ENCODE measurements around the gene SF1. TPM values are rescaled to one million over a fixed set of nuclear protein-coding genes. Genes with fewer than 3 reads are reported as not detected.
A peak's percentile ranks its signal among the peaks of the same experiment; 100 is the strongest.

The SF1 gene
- total RNA-seq, 1 experiment from 2014 or later, result 360 TPM

DNA sequence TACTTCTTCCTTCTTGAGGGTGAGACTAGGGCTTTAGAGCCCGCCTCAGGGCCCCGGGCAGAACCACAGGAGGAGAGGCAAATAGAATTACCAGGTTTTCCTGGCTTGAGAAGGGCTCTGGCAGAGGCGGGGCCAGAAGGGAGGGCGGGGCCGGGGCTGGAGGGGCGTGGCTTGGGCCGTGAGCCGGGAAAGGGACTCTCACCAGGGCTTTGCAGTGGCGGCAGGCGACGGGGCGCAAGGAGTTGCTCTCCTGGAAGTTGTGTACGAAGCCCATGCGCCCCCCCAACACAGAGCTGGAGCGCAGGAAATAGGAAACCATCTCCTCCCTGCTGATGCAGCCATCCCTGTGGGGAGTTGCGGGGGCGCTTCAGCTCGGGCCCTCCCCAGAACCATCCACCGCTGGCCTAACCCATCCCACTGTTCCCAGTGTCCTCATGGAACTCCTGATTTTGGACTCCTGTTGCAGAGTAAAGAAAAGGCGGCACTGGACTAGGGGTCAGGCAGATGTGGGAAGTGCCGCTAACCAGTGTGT is 48.4 kb downstream of the SF1 start:
- DNase-seq (ENCODE audit: low read depth, low spot score), result no peak
- H3K27me3 ChIP-seq (ENCODE audit: control insufficient read depth, insufficient read depth, low read length), result no peaks in the 10 kb centered on the region
- TF ChIP-seq, protein P1, sequence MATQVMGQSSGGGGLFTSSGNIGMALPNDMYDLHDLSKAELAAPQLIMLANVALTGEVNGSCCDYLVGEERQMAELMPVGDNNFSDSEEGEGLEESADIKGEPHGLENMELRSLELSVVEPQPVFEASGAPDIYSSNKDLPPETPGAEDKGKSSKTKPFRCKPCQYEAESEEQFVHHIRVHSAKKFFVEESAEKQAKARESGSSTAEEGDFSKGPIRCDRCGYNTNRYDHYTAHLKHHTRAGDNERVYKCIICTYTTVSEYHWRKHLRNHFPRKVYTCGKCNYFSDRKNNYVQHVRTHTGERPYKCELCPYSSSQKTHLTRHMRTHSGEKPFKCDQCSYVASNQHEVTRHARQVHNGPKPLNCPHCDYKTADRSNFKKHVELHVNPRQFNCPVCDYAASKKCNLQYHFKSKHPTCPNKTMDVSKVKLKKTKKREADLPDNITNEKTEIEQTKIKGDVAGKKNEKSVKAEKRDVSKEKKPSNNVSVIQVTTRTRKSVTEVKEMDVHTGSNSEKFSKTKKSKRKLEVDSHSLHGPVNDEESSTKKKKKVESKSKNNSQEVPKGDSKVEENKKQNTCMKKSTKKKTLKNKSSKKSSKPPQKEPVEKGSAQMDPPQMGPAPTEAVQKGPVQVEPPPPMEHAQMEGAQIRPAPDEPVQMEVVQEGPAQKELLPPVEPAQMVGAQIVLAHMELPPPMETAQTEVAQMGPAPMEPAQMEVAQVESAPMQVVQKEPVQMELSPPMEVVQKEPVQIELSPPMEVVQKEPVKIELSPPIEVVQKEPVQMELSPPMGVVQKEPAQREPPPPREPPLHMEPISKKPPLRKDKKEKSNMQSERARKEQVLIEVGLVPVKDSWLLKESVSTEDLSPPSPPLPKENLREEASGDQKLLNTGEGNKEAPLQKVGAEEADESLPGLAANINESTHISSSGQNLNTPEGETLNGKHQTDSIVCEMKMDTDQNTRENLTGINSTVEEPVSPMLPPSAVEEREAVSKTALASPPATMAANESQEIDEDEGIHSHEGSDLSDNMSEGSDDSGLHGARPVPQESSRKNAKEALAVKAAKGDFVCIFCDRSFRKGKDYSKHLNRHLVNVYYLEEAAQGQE (IDR thresholded peaks at IDR 0.05; ENCODE audit: insufficient read depth in 1 of 2, low read depth in 2 of 2, low read length in 1 of 2), result no peak
- TF ChIP-seq POLR2AphosphoS5 (IDR thresholded peaks at IDR 0.05; ENCODE audit: low read depth, low read length) (no peak), SIN3A (IDR thresholded peaks at IDR 0.05; ENCODE audit: borderline replicate concordance, insufficient read depth, low read depth, low read length) (no peak), TCF7L2 (IDR thresholded peaks at IDR 0.05; ENCODE audit: low read depth, low read length) (no peak)
- TF ChIP-seq, protein P2, sequence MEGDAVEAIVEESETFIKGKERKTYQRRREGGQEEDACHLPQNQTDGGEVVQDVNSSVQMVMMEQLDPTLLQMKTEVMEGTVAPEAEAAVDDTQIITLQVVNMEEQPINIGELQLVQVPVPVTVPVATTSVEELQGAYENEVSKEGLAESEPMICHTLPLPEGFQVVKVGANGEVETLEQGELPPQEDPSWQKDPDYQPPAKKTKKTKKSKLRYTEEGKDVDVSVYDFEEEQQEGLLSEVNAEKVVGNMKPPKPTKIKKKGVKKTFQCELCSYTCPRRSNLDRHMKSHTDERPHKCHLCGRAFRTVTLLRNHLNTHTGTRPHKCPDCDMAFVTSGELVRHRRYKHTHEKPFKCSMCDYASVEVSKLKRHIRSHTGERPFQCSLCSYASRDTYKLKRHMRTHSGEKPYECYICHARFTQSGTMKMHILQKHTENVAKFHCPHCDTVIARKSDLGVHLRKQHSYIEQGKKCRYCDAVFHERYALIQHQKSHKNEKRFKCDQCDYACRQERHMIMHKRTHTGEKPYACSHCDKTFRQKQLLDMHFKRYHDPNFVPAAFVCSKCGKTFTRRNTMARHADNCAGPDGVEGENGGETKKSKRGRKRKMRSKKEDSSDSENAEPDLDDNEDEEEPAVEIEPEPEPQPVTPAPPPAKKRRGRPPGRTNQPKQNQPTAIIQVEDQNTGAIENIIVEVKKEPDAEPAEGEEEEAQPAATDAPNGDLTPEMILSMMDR (IDR thresholded peaks at IDR 0.05), result no peak
- no peak overlapping the region for H3K27ac ChIP-seq (ENCODE audit: low read length)
- H3K4me3 ChIP-seq (ENCODE audit: low read depth in 2 of 2, low read length in 2 of 2), result no peak overlapping the region
- BruUV-seq (replicated peaks), result no TSS peak
- ChIA-PET CTCF (no interaction called here), POLR2A (no interaction called here)
- H3K36me3 ChIP-seq (ENCODE audit: control insufficient read depth, insufficient read depth, low read length), result no peaks in the 10 kb centered on the region
- peak; percentile 65 for ATAC-seq
- no peaks in the 10 kb centered on the region for H3K9me3 ChIP-seq (ENCODE audit: control insufficient read depth, insufficient read depth, low read depth, low read length)
- peaks cover 3% of the 10 kb centered on the region; the same call in 1 of the 2 replicates for H3K4me1 ChIP-seq (ENCODE audit: control insufficient read depth, insufficient read depth, low read length)
- in situ Hi-C loops (cut with HindIII; ENCODE audit: low pct_unique_long_range_greater_than_20kb, low sequenced_read_pairs) (no loop called here), intact Hi-C loops (cut with micrococcal nuclease; ENCODE audit: unreplicated experiment) (no loop called here)

DNA sequence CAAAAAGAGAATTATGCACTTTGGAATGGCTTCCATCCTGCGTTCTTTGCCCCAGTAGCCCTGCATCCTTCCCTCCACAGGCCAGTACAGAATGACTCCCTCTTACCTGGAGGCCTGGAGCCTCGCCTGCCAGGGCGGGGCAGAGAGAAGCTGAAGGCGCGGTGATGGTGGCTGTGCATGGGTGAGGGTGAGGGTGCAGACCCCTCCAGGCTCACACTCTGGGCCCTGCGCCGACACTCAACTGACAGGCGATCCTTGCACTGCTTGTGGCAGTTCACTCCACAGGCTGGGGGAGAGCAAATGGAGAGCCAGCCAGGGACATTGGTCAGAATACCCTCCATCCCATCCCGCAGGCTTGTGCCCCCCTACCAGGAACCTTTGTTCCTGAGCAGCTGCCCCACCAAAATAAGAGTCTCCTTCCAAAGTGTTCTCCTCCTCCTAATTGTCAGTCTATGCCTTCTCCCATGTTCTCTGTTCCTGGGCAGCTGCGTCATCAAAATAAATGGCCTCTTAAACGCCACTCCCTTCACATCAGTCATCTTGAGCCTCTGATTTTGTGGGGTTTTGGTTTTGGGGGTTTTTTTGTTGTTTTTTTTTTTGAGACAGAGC is 49.5 kb downstream of the SF1 start:
- ChIA-PET POLR2A (no interaction called here), CTCF (no interaction called here)
- BruUV-seq (replicated peaks), result no TSS peak
- TF ChIP-seq TCF7L2 (IDR thresholded peaks at IDR 0.05; ENCODE audit: low read depth, low read length), result no peak
- no peak for TF ChIP-seq SIN3A (IDR thresholded peaks at IDR 0.05; ENCODE audit: borderline replicate concordance, insufficient read depth, low read depth, low read length)
- TF ChIP-seq, protein P1 (IDR thresholded peaks at IDR 0.05; ENCODE audit: insufficient read depth in 1 of 2, low read depth in 2 of 2, low read length in 1 of 2), result no peak
- TF ChIP-seq, protein P2 (IDR thresholded peaks at IDR 0.05), result no peak
- no peak for TF ChIP-seq POLR2AphosphoS5 (IDR thresholded peaks at IDR 0.05; ENCODE audit: low read depth, low read length)
- no peaks in the 10 kb centered on the region for H3K9me3 ChIP-seq (ENCODE audit: control insufficient read depth, insufficient read depth, low read depth, low read length)
- no peaks in the 10 kb centered on the region for H3K27me3 ChIP-seq (ENCODE audit: control insufficient read depth, insufficient read depth, low read length)
- in situ Hi-C loops (cut with HindIII; ENCODE audit: low pct_unique_long_range_greater_than_20kb, low sequenced_read_pairs) (no loop called here), intact Hi-C loops (cut with micrococcal nuclease; ENCODE audit: unreplicated experiment) (no loop called here)
- peaks cover 5% of the 10 kb centered on the region for H3K4me1 ChIP-seq (ENCODE audit: control insufficient read depth, insufficient read depth, low read length)
- no peak overlapping the region for H3K4me3 ChIP-seq (ENCODE audit: low read depth in 2 of 2, low read length in 2 of 2)
- DNase-seq (ENCODE audit: low read depth, low spot score) (no peak), ATAC-seq (no peak)
- no peaks in the 10 kb centered on the region for H3K36me3 ChIP-seq (ENCODE audit: control insufficient read depth, insufficient read depth, low read length)
- no peak overlapping the region for H3K27ac ChIP-seq (ENCODE audit: low read length)
